Activated T-helper 2 cell treated with anti-CD3 and anti-CD28 coated beads, Interferon-gamma antibody, Interleukin-2, Interleukin-4, amounts not matched to agents 10 μg/mL and 5 μg/mL and 100 μg/mL, durations not matched to agents 14 hours and 24 hours and 36 hours (primary cell): ENCODE data around the gene EPB41L2. TPM values are rescaled to one million over a fixed set of nuclear protein-coding genes. Genes with fewer than 3 reads are reported as not detected.

Experiments used
- DNase-seq: peaks from one replicate; pipeline ENCODE4 v3.0.0; 2021; ENCODE audit warnings: low spot score
- H3K27ac Mint-ChIP-seq: one replicate; pipeline ENCODE4 v1.8.0; 2021; ENCODE audit warnings: mixed read lengths
- H3K27me3 Mint-ChIP-seq: one replicate; pipeline ENCODE4 v1.8.0; 2021; ENCODE audit warnings: low read depth, mixed read lengths
- H3K36me3 Mint-ChIP-seq: one replicate; pipeline ENCODE4 v1.8.0; 2021; ENCODE audit warnings: low read depth, mixed read lengths
- H3K4me1 Mint-ChIP-seq: one replicate; pipeline ENCODE4 v1.8.0; 2021; ENCODE audit warnings: low read depth, mixed read lengths
- H3K4me3 Mint-ChIP-seq: one replicate; pipeline ENCODE4 v1.8.0; 2021; ENCODE audit warnings: low read depth, mild to moderate bottlenecking, moderate library complexity, mixed read lengths
- H3K9me3 Mint-ChIP-seq: one replicate; pipeline ENCODE4 v1.8.0; 2021; ENCODE audit warnings: mixed read lengths
- intact Hi-C: fragments of 100-400 bp; cut with micrococcal nuclease; formaldehyde crosslinking; loops from one replicate; pipeline ENCODE4 v1.15.1; 2023
- total RNA-seq: library from RNA; stranded (reverse); gene quantifications from 2 replicates; pipeline ENCODE4 v1.2.3, GENCODE V29; 2022

The EPB41L2 gene
- total RNA-seq, 1 donor from 2014 or later = 20.8 TPM

DNA sequence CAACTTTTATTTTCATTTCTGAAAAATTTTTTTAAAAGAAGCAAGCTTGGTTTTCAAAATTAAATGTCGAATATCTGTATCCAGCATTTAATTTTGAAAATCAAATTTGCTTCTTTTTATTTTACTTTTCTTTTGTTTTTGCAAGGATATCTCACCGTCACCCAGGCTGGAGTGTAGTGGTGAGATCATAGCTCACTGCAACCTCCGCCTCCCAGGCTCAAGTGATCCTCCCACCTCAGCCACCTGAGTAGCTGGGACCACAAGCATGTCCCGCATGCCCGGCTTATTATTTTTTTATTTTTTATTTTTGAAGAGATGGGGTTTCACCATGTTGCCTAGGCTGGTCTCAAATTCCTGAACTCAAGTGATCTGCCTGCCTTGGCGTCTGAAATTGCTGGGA, 17.0 kb upstream of the EPB41L2 start:
- Mint-ChIP-seq H3K4me1 (no peaks in the 10 kb centered on the region), H3K27ac (no peak overlapping the region), H3K36me3 (no peaks in the 10 kb centered on the region), H3K9me3 (peaks cover 2% of the 10 kb centered on the region), H3K4me3 (no peak overlapping the region), H3K27me3 (no peaks in the 10 kb centered on the region)
- no peak for DNase-seq
- intact Hi-C loops = no loop called here

GRCh38 chr6:131073577-131073976, 10.5 kb upstream of the EPB41L2 start:
- Mint-ChIP-seq H3K27me3 (peaks cover 1% of the 10 kb centered on the region), H3K9me3 (peaks cover 3% of the 10 kb centered on the region), H3K27ac (no peak overlapping the region), H3K36me3 (no peaks in the 10 kb centered on the region), H3K4me3 (no peak overlapping the region), H3K4me1 (no peaks in the 10 kb centered on the region)
- intact Hi-C loops = no loop called here
- DNase-seq = no peak

DNA sequence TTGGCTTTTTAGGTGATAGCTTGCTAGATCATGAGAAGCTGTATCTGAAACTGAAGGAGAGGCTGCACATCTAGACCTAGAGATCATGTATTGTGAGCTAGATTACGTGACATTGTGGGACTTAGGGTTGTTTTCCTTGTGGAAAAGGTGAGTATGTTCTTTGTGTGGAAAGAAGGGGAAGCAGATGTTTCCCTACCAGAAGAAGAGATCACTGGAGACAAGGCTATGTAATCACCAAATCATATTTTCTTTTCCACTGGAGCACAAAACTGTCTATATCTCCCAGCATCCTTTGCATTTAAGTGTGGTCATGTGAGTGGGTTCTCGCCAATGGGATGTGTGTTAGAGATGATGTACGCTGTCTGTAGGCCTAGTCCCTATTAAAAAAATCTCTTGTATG, 7.0 kb upstream of the EPB41L2 start:
- intact Hi-C loops = no loop called here
- Mint-ChIP-seq H3K4me1 (no peaks in the 10 kb centered on the region), H3K27ac (no peak overlapping the region), H3K27me3 (peaks cover 10% of the 10 kb centered on the region), H3K9me3 (no peaks in the 10 kb centered on the region), H3K36me3 (no peaks in the 10 kb centered on the region), H3K4me3 (no peak overlapping the region)
- no peak for DNase-seq

- Mint-ChIP-seq H3K27ac (no peak overlapping the region), H3K9me3 (no peaks in the 10 kb centered on the region), H3K36me3 (no peaks in the 10 kb centered on the region), H3K27me3 (peaks cover 15% of the 10 kb centered on the region), H3K4me3 (no peak overlapping the region), H3K4me1 (peaks cover 7% of the 10 kb centered on the region)
- no peak for DNase-seq
- intact Hi-C loops = no loop called here
Measured at GRCh38 chr6:131068165-131068564, 5.1 kb upstream of the EPB41L2 start.

GRCh38 chr6:131067521-131067920, 4.5 kb upstream of the EPB41L2 start:
- intact Hi-C loops = no loop called here
- Mint-ChIP-seq H3K4me1 (peaks cover 7% of the 10 kb centered on the region), H3K27ac (no peak overlapping the region), H3K4me3 (no peak overlapping the region), H3K9me3 (no peaks in the 10 kb centered on the region), H3K27me3 (peaks cover 15% of the 10 kb centered on the region), H3K36me3 (no peaks in the 10 kb centered on the region)
- no peak for DNase-seq

GRCh38 chr6:131065824-131066171, 2.8 kb upstream of the EPB41L2 start:
- Mint-ChIP-seq H3K9me3 (no peaks in the 10 kb centered on the region), H3K4me3 (no peak overlapping the region), H3K27ac (no peak overlapping the region), H3K27me3 (peaks cover 25% of the 10 kb centered on the region), H3K4me1 (peaks cover 17% of the 10 kb centered on the region), H3K36me3 (no peaks in the 10 kb centered on the region)
- DNase-seq = no peak
- intact Hi-C loops = no loop called here

DNA sequence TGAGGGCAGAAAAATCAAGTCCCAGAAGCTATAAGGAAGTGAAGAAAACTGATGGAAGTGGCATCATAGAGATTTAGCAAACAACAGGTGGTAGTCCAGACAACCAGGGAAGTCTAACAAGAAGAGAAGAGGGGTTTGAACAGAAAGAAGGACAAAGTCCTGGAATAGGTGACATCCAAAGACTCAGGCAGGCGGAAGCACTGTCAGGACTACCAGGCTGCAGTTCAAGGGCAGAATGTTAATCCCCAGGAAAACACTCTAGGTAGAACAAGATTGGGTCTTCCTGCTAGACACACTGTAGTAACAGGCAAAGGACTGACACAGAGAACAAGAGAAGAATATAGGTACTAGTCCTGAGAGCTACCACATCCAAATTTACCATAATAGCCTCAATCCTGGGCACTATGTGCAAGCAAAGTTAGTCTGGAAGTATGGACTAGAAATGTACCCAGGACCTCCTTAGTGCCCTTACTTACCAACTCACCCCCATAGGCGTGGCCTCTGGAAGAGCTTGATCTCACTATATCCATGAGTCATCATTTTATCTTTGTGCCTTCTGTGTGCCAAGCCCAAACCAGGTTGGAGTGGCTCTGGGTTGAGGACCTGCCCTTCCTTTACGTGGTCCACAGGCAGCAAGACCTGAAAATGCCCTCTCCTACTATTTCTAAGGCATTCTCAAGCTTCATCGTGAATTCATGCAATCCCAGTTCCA, 2.2 kb upstream of the EPB41L2 start:
- intact Hi-C loops = no loop called here
- Mint-ChIP-seq H3K36me3 (no peaks in the 10 kb centered on the region), H3K4me1 (peaks cover 22% of the 10 kb centered on the region), H3K4me3 (no peak overlapping the region), H3K9me3 (no peaks in the 10 kb centered on the region), H3K27me3 (peaks cover 29% of the 10 kb centered on the region), H3K27ac (no peak overlapping the region)
- no peak for DNase-seq

GRCh38 chr6:131063764-131064272, 773 bp upstream of the EPB41L2 start:
- Mint-ChIP-seq H3K4me1 (peaks cover 26% of the 10 kb centered on the region), H3K27ac (no peak overlapping the region), H3K36me3 (no peaks in the 10 kb centered on the region), H3K9me3 (no peaks in the 10 kb centered on the region), H3K4me3 (peak overlapping the region; percentile 57), H3K27me3 (peaks cover 32% of the 10 kb centered on the region)
- intact Hi-C loops = loop anchor here (2.0 to 5.0 kb wide), 2 partner anchors 73 to 848 kb away; no protein-coding TSS in a partner anchor
- DNase-seq = no peak

DNA sequence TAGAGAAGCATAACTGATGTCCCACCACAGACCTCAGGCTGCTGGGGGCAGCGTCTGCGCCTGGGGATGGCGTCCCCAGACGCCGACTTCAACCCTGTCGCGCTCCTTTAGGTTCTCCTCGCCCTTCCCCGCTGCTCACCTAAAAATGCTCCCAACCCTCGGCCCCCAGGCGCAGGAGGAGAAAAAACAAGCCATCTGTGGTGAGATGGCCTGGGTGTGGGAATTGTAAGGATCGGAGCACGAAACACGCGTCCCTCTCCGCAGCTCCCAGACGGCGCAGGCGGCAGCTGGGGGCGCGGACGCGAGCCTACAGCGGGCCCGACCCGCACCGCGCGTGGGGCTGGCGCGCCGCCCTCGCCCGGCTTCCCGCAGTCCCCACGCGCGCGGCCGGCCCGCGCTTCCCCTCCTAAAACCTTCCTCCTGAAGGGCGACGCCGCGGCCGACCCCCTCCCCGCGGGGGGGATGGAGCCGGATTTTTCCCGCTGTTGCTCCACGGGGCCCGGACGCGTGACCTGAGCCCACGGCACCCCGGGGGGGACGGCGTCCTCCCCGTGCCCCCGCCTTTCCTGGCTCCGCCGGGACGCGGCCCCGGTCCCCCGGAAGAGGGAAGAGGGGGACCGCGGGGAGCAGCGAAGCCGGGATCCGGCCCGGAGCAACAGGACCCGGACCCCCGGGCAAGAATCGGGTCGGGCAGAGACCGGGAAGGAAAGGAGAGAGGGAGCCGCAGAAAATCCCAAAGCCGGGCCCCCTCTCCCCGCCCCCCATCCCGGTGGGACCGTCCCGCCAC, 611 bp downstream of the EPB41L2 start:
- Mint-ChIP-seq H3K27ac (no peak overlapping the region), H3K4me3 (peak overlapping the region; percentile 78), H3K27me3 (peaks cover 29% of the 10 kb centered on the region), H3K36me3 (no peaks in the 10 kb centered on the region), H3K9me3 (no peaks in the 10 kb centered on the region), H3K4me1 (peaks cover 26% of the 10 kb centered on the region)
- no peak for DNase-seq
- intact Hi-C loops = loop anchor here (2.0 to 5.0 kb wide), 2 partner anchors 74 to 850 kb away; no protein-coding TSS in a partner anchor

- no peak for DNase-seq
- no peaks in the 10 kb centered on the region for H3K36me3 Mint-ChIP-seq
- H3K27ac Mint-ChIP-seq = peak overlapping the region; percentile 18
Measured at GRCh38 chr6:131061751-131062119, 1.3 kb downstream of the EPB41L2 start.

DNA sequence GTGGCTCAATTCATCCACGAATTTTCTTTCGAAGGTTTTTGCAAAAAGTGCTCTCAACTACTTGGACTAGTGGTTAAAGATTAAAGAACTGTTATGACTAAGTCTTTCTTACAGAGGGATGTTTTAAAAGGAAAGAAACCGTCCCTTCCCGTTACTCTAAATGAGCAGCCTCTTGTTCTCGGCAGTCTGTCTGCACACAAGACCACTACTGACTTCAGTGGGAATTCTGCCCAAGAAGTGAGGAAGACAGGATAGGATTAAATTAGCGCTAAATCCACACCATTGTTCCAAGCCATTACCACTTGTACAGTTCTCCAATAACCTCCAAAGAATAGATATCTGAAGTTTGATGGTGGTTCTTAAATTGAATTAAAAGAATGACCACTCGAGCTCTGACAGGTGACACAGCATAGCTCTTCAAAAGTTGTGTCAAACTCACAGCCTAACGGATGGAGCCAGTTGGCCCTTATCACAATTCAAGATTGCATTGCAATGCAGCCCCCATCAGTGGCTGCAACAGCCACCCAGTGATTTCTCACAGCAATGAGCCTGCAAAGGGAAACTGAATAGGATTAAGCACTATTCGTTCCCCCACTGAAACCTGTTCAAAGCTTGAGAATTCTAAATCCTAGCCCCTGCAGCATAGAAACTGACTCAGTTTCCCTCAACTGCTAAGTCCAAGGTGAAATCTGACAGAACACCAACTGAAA, 1.8 kb downstream of the EPB41L2 start:
- no peaks in the 10 kb centered on the region for H3K36me3 Mint-ChIP-seq
- peaks cover 26% of the 10 kb centered on the region for H3K4me1 Mint-ChIP-seq
- peaks cover 28% of the 10 kb centered on the region for H3K27me3 Mint-ChIP-seq
- DNase-seq = no peak
- H3K27ac Mint-ChIP-seq = peak overlapping the region; percentile 18
- intact Hi-C loops = loop anchor here (5.0 kb wide), 1 partner anchor 851 kb away; no protein-coding TSS in a partner anchor
- peak overlapping the region; percentile 78 for H3K4me3 Mint-ChIP-seq
- peaks cover 2% of the 10 kb centered on the region for H3K9me3 Mint-ChIP-seq

More at GRCh38 chr6:131061751-131062119, 1.3 kb downstream of the EPB41L2 start:
- Mint-ChIP-seq H3K4me1 (peaks cover 26% of the 10 kb centered on the region), H3K27me3 (peaks cover 29% of the 10 kb centered on the region), H3K9me3 (no peaks in the 10 kb centered on the region), H3K4me3 (peak overlapping the region; percentile 78)
- intact Hi-C loops = loop anchor here (2.0 to 5.0 kb wide), 2 partner anchors 75 to 851 kb away; no protein-coding TSS in a partner anchor

- H3K9me3 Mint-ChIP-seq = peaks cover 8% of the 10 kb centered on the region
- H3K36me3 Mint-ChIP-seq = no peaks in the 10 kb centered on the region
- peaks cover 26% of the 10 kb centered on the region for H3K4me1 Mint-ChIP-seq
- intact Hi-C loops = loop anchor here (5.0 kb wide), 1 partner anchor 852 kb away; no protein-coding TSS in a partner anchor
- no peak overlapping the region for H3K27ac Mint-ChIP-seq
- H3K4me3 Mint-ChIP-seq = no peak overlapping the region
- peaks cover 26% of the 10 kb centered on the region for H3K27me3 Mint-ChIP-seq
- DNase-seq = no peak
Measured at GRCh38 chr6:131060311-131060710, 2.7 kb downstream of the EPB41L2 start.
